Panc1 (cell line): Measurements from ENCODE around the gene CC2D1A. TPM values are rescaled to one million over a fixed set of nuclear protein-coding genes. Genes with fewer than 3 reads are reported as not detected.

Experiments used
- ATAC-seq: fragments of 200-7000 bp; cut with Tn5 transposase; 2 replicates; pipeline ENCODE4 v1.9.1; 2020; ENCODE audit warnings: mild to moderate bottlenecking, moderate library complexity
- BruUV-seq: library from RNA; stranded (reverse); fragments of 400-500 nt; replicated peaks from 2 replicates; lab custom pipeline; 2021; lab: Mats Ljungman, UMichigan
- CTCF ChIA-PET: fragments of 300-600 bp; sonication (Branson Sonifier 250); formaldehyde crosslinking; loops from one replicate; lab custom pipeline; 2022; ENCODE audit warnings: antibody characterized with exemption; lab: Charles Lee
- POLR2A ChIA-PET: fragments of 300-600 bp; sonication (Branson Sonifier 250); formaldehyde crosslinking; loops from one replicate; lab custom pipeline; 2022; ENCODE audit warnings: antibody characterized with exemption; lab: Charles Lee
- DNase-seq: peaks from one replicate; pipeline ENCODE4 v3.0.0-alpha.2; 2010; ENCODE audit warnings: low read depth, low spot score
- H3K27ac ChIP-seq: 2 replicates; pipeline ENCODE4 v1.5.1; 2011; ENCODE audit warnings: mild to moderate bottlenecking, low read length, inconsistent platforms
- H3K27me3 ChIP-seq: fragments of 200-500 bp; sonication (Bioruptor generic); 2 replicates; pipeline ENCODE4 v1.6.0; 2014; ENCODE audit warnings: low read length, inconsistent platforms; ENCODE audit not compliant: control insufficient read depth, insufficient read depth
- H3K36me3 ChIP-seq: fragments of 200-500 bp; sonication (Bioruptor generic); 2 replicates; pipeline ENCODE4 v1.5.1; 2014; ENCODE audit warnings: inconsistent platforms, mild to moderate bottlenecking, low read length, moderate library complexity; ENCODE audit not compliant: control insufficient read depth, insufficient read depth
- H3K4me1 ChIP-seq: 2 replicates; pipeline ENCODE4 v1.5.1; 2011; ENCODE audit warnings: inconsistent platforms, mild to moderate bottlenecking, low read length, moderate library complexity; ENCODE audit not compliant: control insufficient read depth, insufficient read depth
- H3K4me3 ChIP-seq, 2 experiments: 2 replicates each; pipeline ENCODE4 v1.5.1; 2011 to 2012; ENCODE audit warnings: low read depth in 2 of 2, low read length in 2 of 2, mild to moderate bottlenecking in 2 of 2, inconsistent platforms in 1 of 2, moderate library complexity in 1 of 2
- H3K9me3 ChIP-seq: fragments of 200-500 bp; sonication (Bioruptor generic); 2 replicates; pipeline ENCODE4 v1.5.1; 2014; ENCODE audit warnings: low read depth, mild to moderate bottlenecking, inconsistent platforms, low read length, moderate library complexity; ENCODE audit not compliant: control insufficient read depth, insufficient read depth
- POLR2AphosphoS5 ChIP-seq: IDR thresholded peaks from 2 replicates; pipeline ENCODE4 v1.6.1; 2012; ENCODE audit warnings: mild to moderate bottlenecking, low read depth, low read length, moderate library complexity
- SIN3A ChIP-seq: IDR thresholded peaks from 2 replicates; pipeline ENCODE4 v1.6.1; 2012; ENCODE audit warnings: low read depth, mild to moderate bottlenecking, low read length, moderate library complexity, borderline replicate concordance; ENCODE audit not compliant: insufficient read depth
- TCF7L2 ChIP-seq: IDR thresholded peaks from 2 replicates; pipeline ENCODE4 v1.6.1; 2011; ENCODE audit warnings: mild to moderate bottlenecking, low read depth, low read length, inconsistent platforms
- in situ Hi-C: cut with HindIII; loops from 2 replicates; pipeline ENCODE4 v1.10.0; 2016; ENCODE audit warnings: low sequenced_read_pairs, low pct_unique_long_range_greater_than_20kb
- intact Hi-C: fragments of 100-400 bp; cut with micrococcal nuclease; formaldehyde crosslinking; loops from one replicate; pipeline ENCODE4 v1.10.0; 2022; ENCODE audit not compliant: unreplicated experiment
- total RNA-seq: library from RNA; stranded (reverse); gene quantifications from one replicate; pipeline ENCODE4 v1.2.1, GENCODE V29; 2021; ENCODE audit not compliant: unreplicated experiment
- TF ChIP-seq, protein P1 (sequence below): fragments of 450-650 bp; IDR thresholded peaks from 2 replicates; pipeline ENCODE4 v1.5.1; 2017; ENCODE audit warnings: mild to moderate bottlenecking
- TF ChIP-seq, protein P2 (sequence below), 2 experiments: IDR thresholded peaks; 2 replicates each; pipeline ENCODE4 v1.6.1; 2011 to 2012; ENCODE audit warnings: low read depth in 2 of 2, control low read depth in 1 of 2, low read length in 1 of 2, mild to moderate bottlenecking in 1 of 2, moderate library complexity in 1 of 2; ENCODE audit not compliant: insufficient read depth in 1 of 2

The CC2D1A gene
- total RNA-seq, 1 experiment from 2014 or later = 28.0 TPM

DNA sequence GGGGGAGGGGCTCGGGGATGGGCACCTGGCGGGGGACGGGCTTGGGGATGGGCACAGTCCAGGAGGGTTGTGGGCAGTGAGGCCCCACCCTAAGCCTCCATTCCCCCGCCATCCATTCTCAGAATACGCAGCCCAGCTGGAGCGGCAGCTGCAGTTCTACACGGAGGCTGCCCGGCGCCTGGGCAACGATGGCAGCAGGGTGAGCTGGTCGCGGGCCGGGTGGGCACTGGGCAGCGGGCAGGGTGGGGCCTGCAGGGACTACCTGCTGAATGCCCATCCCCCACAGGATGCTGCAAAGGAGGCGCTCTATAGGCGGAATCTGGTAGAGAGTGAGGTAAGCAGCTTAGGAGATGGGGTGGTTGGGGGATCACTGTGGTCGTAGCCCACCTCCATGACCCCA lies 24.0 kb downstream of the CC2D1A start:
- intact Hi-C loops (no loop called here), in situ Hi-C loops (no loop called here)
- CTCF ChIA-PET = no interaction called here
- no peak overlapping the region for H3K27ac ChIP-seq
- H3K36me3 ChIP-seq = no peaks in the 10 kb centered on the region
- H3K27me3 ChIP-seq = no peaks in the 10 kb centered on the region
- H3K4me1 ChIP-seq = no peaks in the 10 kb centered on the region
- no peaks in the 10 kb centered on the region for H3K9me3 ChIP-seq
- no peak overlapping the region for H3K4me3 ChIP-seq
- DNase-seq (no peak), ATAC-seq (no peak)
- POLR2A ChIA-PET = no interaction called here
- no TSS peak for BruUV-seq
- no peak for TF ChIP-seq TCF7L2
- TF ChIP-seq SIN3A = no peak
- TF ChIP-seq, protein P1, sequence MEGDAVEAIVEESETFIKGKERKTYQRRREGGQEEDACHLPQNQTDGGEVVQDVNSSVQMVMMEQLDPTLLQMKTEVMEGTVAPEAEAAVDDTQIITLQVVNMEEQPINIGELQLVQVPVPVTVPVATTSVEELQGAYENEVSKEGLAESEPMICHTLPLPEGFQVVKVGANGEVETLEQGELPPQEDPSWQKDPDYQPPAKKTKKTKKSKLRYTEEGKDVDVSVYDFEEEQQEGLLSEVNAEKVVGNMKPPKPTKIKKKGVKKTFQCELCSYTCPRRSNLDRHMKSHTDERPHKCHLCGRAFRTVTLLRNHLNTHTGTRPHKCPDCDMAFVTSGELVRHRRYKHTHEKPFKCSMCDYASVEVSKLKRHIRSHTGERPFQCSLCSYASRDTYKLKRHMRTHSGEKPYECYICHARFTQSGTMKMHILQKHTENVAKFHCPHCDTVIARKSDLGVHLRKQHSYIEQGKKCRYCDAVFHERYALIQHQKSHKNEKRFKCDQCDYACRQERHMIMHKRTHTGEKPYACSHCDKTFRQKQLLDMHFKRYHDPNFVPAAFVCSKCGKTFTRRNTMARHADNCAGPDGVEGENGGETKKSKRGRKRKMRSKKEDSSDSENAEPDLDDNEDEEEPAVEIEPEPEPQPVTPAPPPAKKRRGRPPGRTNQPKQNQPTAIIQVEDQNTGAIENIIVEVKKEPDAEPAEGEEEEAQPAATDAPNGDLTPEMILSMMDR = no peak
- no peak for TF ChIP-seq POLR2AphosphoS5
- TF ChIP-seq, protein P2, sequence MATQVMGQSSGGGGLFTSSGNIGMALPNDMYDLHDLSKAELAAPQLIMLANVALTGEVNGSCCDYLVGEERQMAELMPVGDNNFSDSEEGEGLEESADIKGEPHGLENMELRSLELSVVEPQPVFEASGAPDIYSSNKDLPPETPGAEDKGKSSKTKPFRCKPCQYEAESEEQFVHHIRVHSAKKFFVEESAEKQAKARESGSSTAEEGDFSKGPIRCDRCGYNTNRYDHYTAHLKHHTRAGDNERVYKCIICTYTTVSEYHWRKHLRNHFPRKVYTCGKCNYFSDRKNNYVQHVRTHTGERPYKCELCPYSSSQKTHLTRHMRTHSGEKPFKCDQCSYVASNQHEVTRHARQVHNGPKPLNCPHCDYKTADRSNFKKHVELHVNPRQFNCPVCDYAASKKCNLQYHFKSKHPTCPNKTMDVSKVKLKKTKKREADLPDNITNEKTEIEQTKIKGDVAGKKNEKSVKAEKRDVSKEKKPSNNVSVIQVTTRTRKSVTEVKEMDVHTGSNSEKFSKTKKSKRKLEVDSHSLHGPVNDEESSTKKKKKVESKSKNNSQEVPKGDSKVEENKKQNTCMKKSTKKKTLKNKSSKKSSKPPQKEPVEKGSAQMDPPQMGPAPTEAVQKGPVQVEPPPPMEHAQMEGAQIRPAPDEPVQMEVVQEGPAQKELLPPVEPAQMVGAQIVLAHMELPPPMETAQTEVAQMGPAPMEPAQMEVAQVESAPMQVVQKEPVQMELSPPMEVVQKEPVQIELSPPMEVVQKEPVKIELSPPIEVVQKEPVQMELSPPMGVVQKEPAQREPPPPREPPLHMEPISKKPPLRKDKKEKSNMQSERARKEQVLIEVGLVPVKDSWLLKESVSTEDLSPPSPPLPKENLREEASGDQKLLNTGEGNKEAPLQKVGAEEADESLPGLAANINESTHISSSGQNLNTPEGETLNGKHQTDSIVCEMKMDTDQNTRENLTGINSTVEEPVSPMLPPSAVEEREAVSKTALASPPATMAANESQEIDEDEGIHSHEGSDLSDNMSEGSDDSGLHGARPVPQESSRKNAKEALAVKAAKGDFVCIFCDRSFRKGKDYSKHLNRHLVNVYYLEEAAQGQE (IDR thresholded peaks at IDR 0.05; ENCODE audit: insufficient read depth in 1 of 2, low read depth in 2 of 2, low read length in 1 of 2) = no peak

DNA sequence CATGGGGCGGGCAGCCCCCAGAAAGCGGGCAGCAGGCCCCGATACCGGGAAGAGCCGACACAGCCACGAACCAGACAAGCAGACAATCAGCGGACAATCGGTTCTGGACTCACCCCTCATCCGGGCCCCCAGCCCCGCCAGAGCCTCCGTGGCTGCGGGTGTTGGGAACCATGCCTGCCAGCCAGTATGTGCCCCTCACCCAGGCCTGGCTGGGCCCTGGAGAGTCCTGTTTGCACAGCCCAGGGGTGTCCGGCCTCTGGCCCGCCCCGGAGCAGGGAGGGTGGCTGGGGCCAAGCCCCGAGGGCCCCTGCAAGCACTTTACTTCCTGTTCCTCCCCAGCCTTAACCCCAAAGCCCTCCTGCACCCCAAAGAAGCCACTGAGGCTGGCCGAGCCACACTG lies 24.4 kb downstream of the CC2D1A start:
- POLR2A ChIA-PET = interaction anchor here (0.5 kb wide), 1 partner anchor 26 kb away, joined by 8 read pairs; no protein-coding TSS in a partner anchor
- in situ Hi-C loops (no loop called here), intact Hi-C loops (no loop called here)
- ATAC-seq (no peak), DNase-seq (no peak)
- CTCF ChIA-PET = no interaction called here
- no peak overlapping the region for H3K27ac ChIP-seq
- no peak for TF ChIP-seq POLR2AphosphoS5
- TF ChIP-seq SIN3A = no peak
- TF ChIP-seq, protein P2 (IDR thresholded peaks at IDR 0.05; ENCODE audit: insufficient read depth in 1 of 2, low read depth in 2 of 2, low read length in 1 of 2) = no peak
- TF ChIP-seq, protein P1 = no peak
- no peak for TF ChIP-seq TCF7L2
- no peaks in the 10 kb centered on the region for H3K27me3 ChIP-seq
- H3K4me3 ChIP-seq = no peak overlapping the region
- TSS peak; percentile 67 for BruUV-seq
- no peaks in the 10 kb centered on the region for H3K4me1 ChIP-seq
- H3K9me3 ChIP-seq = no peaks in the 10 kb centered on the region
- H3K36me3 ChIP-seq = no peaks in the 10 kb centered on the region
